Raji (cell line): ENCODE measurements around the gene GCK.

ENCODE experiments used
- POLR2A ChIP-seq: IDR thresholded peaks from 2 replicates; pipeline ENCODE4 v1.6.1; 2011; ENCODE audit warnings: low read depth, low read length, control low read depth; ENCODE audit not compliant: insufficient read depth

Gene GCK

GRCh38 chr7:44158873-44159631, 30.2 kb downstream of the GCK start:
- TF ChIP-seq POLR2A: no peak

GRCh38 chr7:44158096-44158872, 31.0 kb downstream of the GCK start:
- no peak for TF ChIP-seq POLR2A

GRCh38 chr7:44157116-44158080, 31.8 kb downstream of the GCK start:
- no peak for TF ChIP-seq POLR2A

GRCh38 chr7:44156453-44157010, 32.7 kb downstream of the GCK start:
- no peak for TF ChIP-seq POLR2A

- TF ChIP-seq POLR2A: no peak
Measured at GRCh38 chr7:44155191-44156185, 33.8 kb downstream of the GCK start.

GRCh38 chr7:44154703-44155102, 34.5 kb downstream of the GCK start:
- no peak for TF ChIP-seq POLR2A

GRCh38 chr7:44153948-44154335, 35.3 kb downstream of the GCK start:
- no peak for TF ChIP-seq POLR2A

GRCh38 chr7:44152971-44153947, 36.0 kb downstream of the GCK start:
- no peak for TF ChIP-seq POLR2A

GRCh38 chr7:44151956-44152355, 37.3 kb downstream of the GCK start:
- no peak for TF ChIP-seq POLR2A

GRCh38 chr7:44150966-44151941, 38.0 kb downstream of the GCK start:
- TF ChIP-seq POLR2A: no peak

GRCh38 chr7:44150466-44150832, 38.8 kb downstream of the GCK start:
- no peak for TF ChIP-seq POLR2A
